ENCODE measurements around the gene WASHC2C.

The WASHC2C gene

DNA sequence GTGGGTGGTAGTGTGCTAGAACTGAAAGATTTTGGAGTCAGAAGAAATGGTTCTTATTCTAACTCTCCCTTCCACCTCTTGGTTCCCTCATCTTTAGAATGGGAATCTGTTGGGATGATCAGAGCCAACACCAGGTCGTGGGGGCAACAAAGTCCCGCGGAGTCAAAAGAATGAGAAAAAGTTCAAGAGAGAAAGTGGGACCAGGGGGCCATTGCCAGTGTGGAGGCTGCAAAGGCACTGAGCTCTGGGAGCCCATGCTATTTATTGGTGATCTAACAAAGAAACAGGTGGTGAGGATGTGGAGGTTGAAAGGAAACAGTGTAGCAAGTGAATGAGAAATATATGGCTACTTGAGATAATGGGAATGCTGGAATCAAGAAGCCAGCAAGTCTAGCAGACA lies 90.8 kb downstream of the WASHC2C start (continued):
- TF ChIP-seq, protein P1, sequence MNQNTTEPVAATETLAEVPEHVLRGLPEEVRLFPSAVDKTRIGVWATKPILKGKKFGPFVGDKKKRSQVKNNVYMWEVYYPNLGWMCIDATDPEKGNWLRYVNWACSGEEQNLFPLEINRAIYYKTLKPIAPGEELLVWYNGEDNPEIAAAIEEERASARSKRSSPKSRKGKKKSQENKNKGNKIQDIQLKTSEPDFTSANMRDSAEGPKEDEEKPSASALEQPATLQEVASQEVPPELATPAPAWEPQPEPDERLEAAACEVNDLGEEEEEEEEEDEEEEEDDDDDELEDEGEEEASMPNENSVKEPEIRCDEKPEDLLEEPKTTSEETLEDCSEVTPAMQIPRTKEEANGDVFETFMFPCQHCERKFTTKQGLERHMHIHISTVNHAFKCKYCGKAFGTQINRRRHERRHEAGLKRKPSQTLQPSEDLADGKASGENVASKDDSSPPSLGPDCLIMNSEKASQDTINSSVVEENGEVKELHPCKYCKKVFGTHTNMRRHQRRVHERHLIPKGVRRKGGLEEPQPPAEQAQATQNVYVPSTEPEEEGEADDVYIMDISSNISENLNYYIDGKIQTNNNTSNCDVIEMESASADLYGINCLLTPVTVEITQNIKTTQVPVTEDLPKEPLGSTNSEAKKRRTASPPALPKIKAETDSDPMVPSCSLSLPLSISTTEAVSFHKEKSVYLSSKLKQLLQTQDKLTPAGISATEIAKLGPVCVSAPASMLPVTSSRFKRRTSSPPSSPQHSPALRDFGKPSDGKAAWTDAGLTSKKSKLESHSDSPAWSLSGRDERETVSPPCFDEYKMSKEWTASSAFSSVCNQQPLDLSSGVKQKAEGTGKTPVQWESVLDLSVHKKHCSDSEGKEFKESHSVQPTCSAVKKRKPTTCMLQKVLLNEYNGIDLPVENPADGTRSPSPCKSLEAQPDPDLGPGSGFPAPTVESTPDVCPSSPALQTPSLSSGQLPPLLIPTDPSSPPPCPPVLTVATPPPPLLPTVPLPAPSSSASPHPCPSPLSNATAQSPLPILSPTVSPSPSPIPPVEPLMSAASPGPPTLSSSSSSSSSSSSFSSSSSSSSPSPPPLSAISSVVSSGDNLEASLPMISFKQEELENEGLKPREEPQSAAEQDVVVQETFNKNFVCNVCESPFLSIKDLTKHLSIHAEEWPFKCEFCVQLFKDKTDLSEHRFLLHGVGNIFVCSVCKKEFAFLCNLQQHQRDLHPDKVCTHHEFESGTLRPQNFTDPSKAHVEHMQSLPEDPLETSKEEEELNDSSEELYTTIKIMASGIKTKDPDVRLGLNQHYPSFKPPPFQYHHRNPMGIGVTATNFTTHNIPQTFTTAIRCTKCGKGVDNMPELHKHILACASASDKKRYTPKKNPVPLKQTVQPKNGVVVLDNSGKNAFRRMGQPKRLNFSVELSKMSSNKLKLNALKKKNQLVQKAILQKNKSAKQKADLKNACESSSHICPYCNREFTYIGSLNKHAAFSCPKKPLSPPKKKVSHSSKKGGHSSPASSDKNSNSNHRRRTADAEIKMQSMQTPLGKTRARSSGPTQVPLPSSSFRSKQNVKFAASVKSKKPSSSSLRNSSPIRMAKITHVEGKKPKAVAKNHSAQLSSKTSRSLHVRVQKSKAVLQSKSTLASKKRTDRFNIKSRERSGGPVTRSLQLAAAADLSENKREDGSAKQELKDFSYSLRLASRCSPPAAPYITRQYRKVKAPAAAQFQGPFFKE (tag by site-specific recombination; IDR thresholded peaks at IDR 0.05; ENCODE audit: borderline replicate concordance) = no peak
- TF ChIP-seq, protein P2, sequence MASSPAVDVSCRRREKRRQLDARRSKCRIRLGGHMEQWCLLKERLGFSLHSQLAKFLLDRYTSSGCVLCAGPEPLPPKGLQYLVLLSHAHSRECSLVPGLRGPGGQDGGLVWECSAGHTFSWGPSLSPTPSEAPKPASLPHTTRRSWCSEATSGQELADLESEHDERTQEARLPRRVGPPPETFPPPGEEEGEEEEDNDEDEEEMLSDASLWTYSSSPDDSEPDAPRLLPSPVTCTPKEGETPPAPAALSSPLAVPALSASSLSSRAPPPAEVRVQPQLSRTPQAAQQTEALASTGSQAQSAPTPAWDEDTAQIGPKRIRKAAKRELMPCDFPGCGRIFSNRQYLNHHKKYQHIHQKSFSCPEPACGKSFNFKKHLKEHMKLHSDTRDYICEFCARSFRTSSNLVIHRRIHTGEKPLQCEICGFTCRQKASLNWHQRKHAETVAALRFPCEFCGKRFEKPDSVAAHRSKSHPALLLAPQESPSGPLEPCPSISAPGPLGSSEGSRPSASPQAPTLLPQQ (tag by site-specific recombination; IDR thresholded peaks at IDR 0.05) = no peak
- TF ChIP-seq, protein P3, sequence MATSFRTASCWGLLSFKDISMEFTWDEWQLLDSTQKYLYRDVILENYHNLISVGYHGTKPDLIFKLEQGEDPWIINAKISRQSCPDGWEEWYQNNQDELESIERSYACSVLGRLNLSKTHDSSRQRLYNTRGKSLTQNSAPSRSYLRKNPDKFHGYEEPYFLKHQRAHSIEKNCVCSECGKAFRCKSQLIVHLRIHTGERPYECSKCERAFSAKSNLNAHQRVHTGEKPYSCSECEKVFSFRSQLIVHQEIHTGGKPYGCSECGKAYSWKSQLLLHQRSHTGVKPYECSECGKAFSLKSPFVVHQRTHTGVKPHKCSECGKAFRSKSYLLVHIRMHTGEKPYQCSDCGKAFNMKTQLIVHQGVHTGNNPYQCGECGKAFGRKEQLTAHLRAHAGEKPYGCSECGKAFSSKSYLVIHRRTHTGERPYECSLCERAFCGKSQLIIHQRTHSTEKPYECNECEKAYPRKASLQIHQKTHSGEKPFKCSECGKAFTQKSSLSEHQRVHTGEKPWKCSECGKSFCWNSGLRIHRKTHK (tag by site-specific recombination; IDR thresholded peaks at IDR 0.05) = no peak
- no peak for TF ChIP-seq ZNF658 (tag by site-specific recombination; IDR thresholded peaks at IDR 0.05)

DNA sequence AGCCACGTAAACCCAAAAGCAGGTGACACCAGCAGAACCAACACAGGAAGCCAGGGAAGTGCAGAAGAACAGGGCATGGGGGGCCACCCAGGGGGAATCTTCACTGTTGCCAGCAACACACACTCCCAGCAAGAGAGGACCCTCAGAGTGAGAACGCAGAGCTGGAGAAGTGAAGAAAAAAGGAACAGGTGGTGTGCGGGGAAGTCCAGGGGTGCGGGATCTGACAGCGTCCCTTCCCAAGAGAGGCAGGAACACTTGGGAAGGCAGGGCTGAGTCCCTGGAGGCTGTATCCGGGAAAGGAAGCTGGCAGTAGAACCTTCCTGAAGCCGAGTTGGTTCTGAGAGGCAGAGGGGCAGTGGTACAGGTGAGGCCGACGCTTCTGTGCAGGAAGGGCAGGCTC lies 92.5 kb downstream of the WASHC2C start:
- Histone ChIP-seq H3K4me1 (ENCODE audit: control insufficient read depth, insufficient read depth, low read length) (no peaks in the 10 kb centered on the region), H3K36me3 (ENCODE audit: control insufficient read depth in 2 of 2, insufficient read depth in 1 of 2, low read length in 2 of 2) (no peaks in the 10 kb centered on the region), H3K27ac (ENCODE audit: extremely low read depth, low read depth, low read length) (no peak overlapping the region), H3K9me3 (ENCODE audit: control insufficient read depth, insufficient read depth, low read depth, low read length) (no peaks in the 10 kb centered on the region), H3K4me3 (ENCODE audit: low read depth, low read length) (no peak overlapping the region)
- ChIA-PET CTCF (interaction anchor here (0.6 kb wide), 1 partner anchor 554 kb away, joined by 3 read pairs; no protein-coding TSS in a partner anchor), POLR2A (no interaction called here)
- TF ChIP-seq YY1 (tag by site-specific recombination; IDR thresholded peaks at IDR 0.05) = no peak
- no peak for TF ChIP-seq ZNF174 (tag by site-specific recombination; IDR thresholded peaks at IDR 0.05)
- no peak for TF ChIP-seq ZNF211 (tag by site-specific recombination; IDR thresholded peaks at IDR 0.05; ENCODE audit: low read depth)
- TF ChIP-seq ZBTB1 (tag by site-specific recombination; IDR thresholded peaks at IDR 0.05) = no peak
- no peak for TF ChIP-seq ZNF302 (tag by site-specific recombination; IDR thresholded peaks at IDR 0.05; ENCODE audit: low read depth)
- no peak for TF ChIP-seq ZNF248 (tag by site-specific recombination; IDR thresholded peaks at IDR 0.05)
- no peak for TF ChIP-seq ZNF133 (tag by site-specific recombination; IDR thresholded peaks at IDR 0.05)
- no peak for TF ChIP-seq ZNF785 (tag by site-specific recombination; IDR thresholded peaks at IDR 0.05)
- no peak for TF ChIP-seq ZNF146 (tag by site-specific recombination; IDR thresholded peaks at IDR 0.05)
- no peak for TF ChIP-seq TRIM28 (IDR thresholded peaks at IDR 0.05; ENCODE audit: borderline replicate concordance, low read length)
- TF ChIP-seq ZNF423 (tag by site-specific recombination; IDR thresholded peaks at IDR 0.05) = no peak
- no peak for TF ChIP-seq ZNF768 (tag by site-specific recombination; IDR thresholded peaks at IDR 0.05)
- TF ChIP-seq, protein P4, sequence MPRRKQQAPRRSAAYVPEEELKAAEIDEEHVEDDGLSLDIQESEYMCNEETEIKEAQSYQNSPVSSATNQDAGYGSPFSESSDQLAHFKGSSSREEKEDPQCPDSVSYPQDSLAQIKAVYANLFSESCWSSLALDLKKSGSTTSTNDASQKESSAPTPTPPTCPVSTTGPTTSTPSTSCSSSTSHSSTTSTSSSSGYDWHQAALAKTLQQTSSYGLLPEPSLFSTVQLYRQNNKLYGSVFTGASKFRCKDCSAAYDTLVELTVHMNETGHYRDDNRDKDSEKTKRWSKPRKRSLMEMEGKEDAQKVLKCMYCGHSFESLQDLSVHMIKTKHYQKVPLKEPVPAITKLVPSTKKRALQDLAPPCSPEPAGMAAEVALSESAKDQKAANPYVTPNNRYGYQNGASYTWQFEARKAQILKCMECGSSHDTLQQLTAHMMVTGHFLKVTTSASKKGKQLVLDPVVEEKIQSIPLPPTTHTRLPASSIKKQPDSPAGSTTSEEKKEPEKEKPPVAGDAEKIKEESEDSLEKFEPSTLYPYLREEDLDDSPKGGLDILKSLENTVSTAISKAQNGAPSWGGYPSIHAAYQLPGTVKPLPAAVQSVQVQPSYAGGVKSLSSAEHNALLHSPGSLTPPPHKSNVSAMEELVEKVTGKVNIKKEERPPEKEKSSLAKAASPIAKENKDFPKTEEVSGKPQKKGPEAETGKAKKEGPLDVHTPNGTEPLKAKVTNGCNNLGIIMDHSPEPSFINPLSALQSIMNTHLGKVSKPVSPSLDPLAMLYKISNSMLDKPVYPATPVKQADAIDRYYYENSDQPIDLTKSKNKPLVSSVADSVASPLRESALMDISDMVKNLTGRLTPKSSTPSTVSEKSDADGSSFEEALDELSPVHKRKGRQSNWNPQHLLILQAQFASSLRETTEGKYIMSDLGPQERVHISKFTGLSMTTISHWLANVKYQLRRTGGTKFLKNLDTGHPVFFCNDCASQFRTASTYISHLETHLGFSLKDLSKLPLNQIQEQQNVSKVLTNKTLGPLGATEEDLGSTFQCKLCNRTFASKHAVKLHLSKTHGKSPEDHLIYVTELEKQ (tag by site-specific recombination; IDR thresholded peaks at IDR 0.05; ENCODE audit: borderline replicate concordance) = no peak
- no peak for TF ChIP-seq ZNF830 (tag by site-specific recombination; IDR thresholded peaks at IDR 0.05; ENCODE audit: low read depth)
- no peak for TF ChIP-seq ZNF140 (tag by site-specific recombination; IDR thresholded peaks at IDR 0.05)
- TF ChIP-seq, protein P5, sequence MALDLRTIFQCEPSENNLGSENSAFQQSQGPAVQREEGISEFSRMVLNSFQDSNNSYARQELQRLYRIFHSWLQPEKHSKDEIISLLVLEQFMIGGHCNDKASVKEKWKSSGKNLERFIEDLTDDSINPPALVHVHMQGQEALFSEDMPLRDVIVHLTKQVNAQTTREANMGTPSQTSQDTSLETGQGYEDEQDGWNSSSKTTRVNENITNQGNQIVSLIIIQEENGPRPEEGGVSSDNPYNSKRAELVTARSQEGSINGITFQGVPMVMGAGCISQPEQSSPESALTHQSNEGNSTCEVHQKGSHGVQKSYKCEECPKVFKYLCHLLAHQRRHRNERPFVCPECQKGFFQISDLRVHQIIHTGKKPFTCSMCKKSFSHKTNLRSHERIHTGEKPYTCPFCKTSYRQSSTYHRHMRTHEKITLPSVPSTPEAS (tag by site-specific recombination; IDR thresholded peaks at IDR 0.05) = no peak
- TF ChIP-seq, protein P6, sequence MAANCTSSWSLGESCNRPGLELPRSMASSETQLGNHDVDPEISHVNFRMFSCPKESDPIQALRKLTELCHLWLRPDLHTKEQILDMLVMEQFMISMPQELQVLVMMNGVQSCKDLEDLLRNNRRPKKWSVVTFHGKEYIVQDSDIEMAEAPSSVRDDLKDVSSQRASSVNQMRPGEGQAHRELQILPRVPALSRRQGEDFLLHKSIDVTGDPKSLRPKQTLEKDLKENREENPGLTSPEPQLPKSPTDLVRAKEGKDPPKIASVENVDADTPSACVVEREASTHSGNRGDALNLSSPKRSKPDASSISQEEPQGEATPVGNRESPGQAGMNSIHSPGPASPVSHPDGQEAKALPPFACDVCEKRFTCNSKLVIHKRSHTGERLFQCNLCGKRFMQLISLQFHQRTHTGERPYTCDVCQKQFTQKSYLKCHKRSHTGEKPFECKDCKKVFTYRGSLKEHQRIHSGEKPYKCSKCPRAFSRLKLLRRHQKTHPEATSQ (tag by site-specific recombination; IDR thresholded peaks at IDR 0.05) = no peak
- no peak for TF ChIP-seq ZNF311 (tag by site-specific recombination; IDR thresholded peaks at IDR 0.05; ENCODE audit: borderline replicate concordance)

Data from HEK293 (cell line).